Measurements from ENCODE around the gene TDRD9. TPM values are rescaled to one million over a fixed set of nuclear protein-coding genes. Genes with fewer than 3 reads are reported as not detected.

TDRD9 gene
- total RNA-seq, 1 donor from 2014 or later: not detected

- DNase-seq (ENCODE audit: low read depth) (no peak), FAIRE-seq (no peak)
- Histone ChIP-seq H3K4me2 (ENCODE audit: low read length) (no peak overlapping the region), H3K27me3 (ENCODE audit: insufficient read depth, low read length) (no peaks in the 10 kb centered on the region), H4K20me1 (ENCODE audit: insufficient read depth, low read length) (no peaks in the 10 kb centered on the region), H3K27ac (ENCODE audit: low read depth, low read length) (no peak overlapping the region), H3K79me2 (ENCODE audit: insufficient read depth, low read length) (no peaks in the 10 kb centered on the region), H2AFZ (ENCODE audit: low read depth, low read length) (no peak overlapping the region), H3K4me3 (ENCODE audit: insufficient read depth, low read depth, low read length) (no peak overlapping the region), H3K36me3 (ENCODE audit: insufficient read depth, low read length) (no peaks in the 10 kb centered on the region), H3K9ac (ENCODE audit: low read length) (no peak overlapping the region), H3K4me1 (ENCODE audit: insufficient read depth, low read length) (no peaks in the 10 kb centered on the region), H3K9me3 (ENCODE audit: insufficient read depth, low read depth, low read length) (peaks cover 5% of the 10 kb centered on the region)
- TF ChIP-seq EZH2 (IDR thresholded peaks at IDR 0.05; ENCODE audit: insufficient read depth, low read length): no peak
- no peak for TF ChIP-seq CTCF (IDR thresholded peaks at IDR 0.05; ENCODE audit: insufficient read depth, low read depth, low read length)
- no peaks in the 10 kb centered on the region for H3K4me1 Mint-ChIP-seq (ENCODE audit: low read depth, unreplicated experiment)
- no peak overlapping the region for H3K27ac Mint-ChIP-seq (ENCODE audit: unreplicated experiment)
- H3K4me3 Mint-ChIP-seq (ENCODE audit: unreplicated experiment): no peak overlapping the region
- peaks cover 11% of the 10 kb centered on the region for H3K36me3 Mint-ChIP-seq (ENCODE audit: low read depth, unreplicated experiment)
- peaks cover 7% of the 10 kb centered on the region for H3K9me3 Mint-ChIP-seq (ENCODE audit: unreplicated experiment)
- peaks cover 22% of the 10 kb centered on the region for H3K27me3 Mint-ChIP-seq (ENCODE audit: low read depth, unreplicated experiment)
These were observed 28.9 kb upstream of the TDRD9 start for GRCh38 chr14:103899316-103899715.

- H3K27me3 Mint-ChIP-seq (ENCODE audit: low read depth, unreplicated experiment): peaks cover 22% of the 10 kb centered on the region
- no peak for FAIRE-seq
These were observed 28.4 kb upstream of the TDRD9 start for GRCh38 chr14:103899833-103900232.

More at GRCh38 chr14:103899833-103900232, 28.4 kb upstream of the TDRD9 start:
- H3K4me2 ChIP-seq (ENCODE audit: low read length): no peak overlapping the region
- H3K36me3 ChIP-seq (ENCODE audit: insufficient read depth, low read length): no peaks in the 10 kb centered on the region
- no peak overlapping the region for H3K9ac ChIP-seq (ENCODE audit: low read length)
- H3K36me3 Mint-ChIP-seq (ENCODE audit: low read depth, unreplicated experiment): peaks cover 11% of the 10 kb centered on the region
- no peak for DNase-seq (ENCODE audit: low read depth)
- no peak overlapping the region for H3K27ac ChIP-seq (ENCODE audit: low read depth, low read length)
- H3K27ac Mint-ChIP-seq (ENCODE audit: unreplicated experiment): no peak overlapping the region
- H2AFZ ChIP-seq (ENCODE audit: low read depth, low read length): no peak overlapping the region
- H3K4me3 ChIP-seq (ENCODE audit: insufficient read depth, low read depth, low read length): no peak overlapping the region
- TF ChIP-seq CTCF (IDR thresholded peaks at IDR 0.05; ENCODE audit: insufficient read depth, low read depth, low read length) (no peak), EZH2 (IDR thresholded peaks at IDR 0.05; ENCODE audit: insufficient read depth, low read length) (no peak)
- peaks cover 7% of the 10 kb centered on the region for H3K9me3 Mint-ChIP-seq (ENCODE audit: unreplicated experiment)
- H3K79me2 ChIP-seq (ENCODE audit: insufficient read depth, low read length): no peaks in the 10 kb centered on the region
- no peaks in the 10 kb centered on the region for H3K4me1 Mint-ChIP-seq (ENCODE audit: low read depth, unreplicated experiment)
- H3K4me3 Mint-ChIP-seq (ENCODE audit: unreplicated experiment): no peak overlapping the region
- H3K4me1 ChIP-seq (ENCODE audit: insufficient read depth, low read length): no peaks in the 10 kb centered on the region
- no peaks in the 10 kb centered on the region for H4K20me1 ChIP-seq (ENCODE audit: insufficient read depth, low read length)
- peaks cover 5% of the 10 kb centered on the region for H3K9me3 ChIP-seq (ENCODE audit: insufficient read depth, low read depth, low read length)
- no peaks in the 10 kb centered on the region for H3K27me3 ChIP-seq (ENCODE audit: insufficient read depth, low read length)
